RPMI8226 (cell line): Measurements from ENCODE around the gene WFDC11.

Source experiments
- DNase-seq: peaks from one replicate; pipeline ENCODE4 v3.0.0-alpha.2; 2015

Gene WFDC11

DNA sequence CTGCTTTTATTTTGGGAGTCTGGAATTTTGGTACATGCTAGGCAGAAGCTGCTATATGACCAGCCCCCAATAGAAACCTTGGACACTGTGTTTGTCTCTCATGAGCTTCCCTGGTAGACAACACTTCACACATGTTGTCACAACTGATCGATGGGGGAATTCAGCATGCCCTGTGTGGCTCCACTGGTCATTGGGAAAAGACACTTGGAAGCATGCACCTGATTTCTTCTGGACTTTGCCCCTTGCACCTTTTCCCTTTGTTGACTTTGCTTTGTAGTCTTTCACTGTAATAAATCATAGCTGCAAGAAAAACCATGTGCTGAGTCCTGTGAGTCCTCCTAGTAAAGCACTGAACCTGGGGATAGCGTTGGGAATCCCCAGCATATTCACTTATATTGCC, 48.4 kb downstream of the WFDC11 start:
- no peak for DNase-seq

DNA sequence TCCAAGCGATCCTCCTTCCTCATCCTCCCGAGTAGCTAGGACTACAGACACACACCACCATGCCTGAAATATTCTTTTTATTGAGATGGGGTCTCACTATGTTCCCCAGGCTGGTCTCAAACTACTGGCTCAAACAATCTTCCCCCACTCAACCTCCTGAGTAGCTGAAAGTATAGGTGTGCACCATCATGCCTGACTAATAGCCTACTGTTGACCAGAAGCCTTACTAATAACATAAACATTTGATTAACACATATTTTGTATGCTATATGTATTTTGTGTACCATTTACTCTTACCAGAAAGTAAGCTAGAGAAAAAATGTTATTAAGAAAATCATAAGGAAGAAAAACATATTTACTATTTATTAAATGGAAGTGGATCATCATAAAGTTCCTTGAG, 52.4 kb downstream of the WFDC11 start:
- no peak for DNase-seq

DNA sequence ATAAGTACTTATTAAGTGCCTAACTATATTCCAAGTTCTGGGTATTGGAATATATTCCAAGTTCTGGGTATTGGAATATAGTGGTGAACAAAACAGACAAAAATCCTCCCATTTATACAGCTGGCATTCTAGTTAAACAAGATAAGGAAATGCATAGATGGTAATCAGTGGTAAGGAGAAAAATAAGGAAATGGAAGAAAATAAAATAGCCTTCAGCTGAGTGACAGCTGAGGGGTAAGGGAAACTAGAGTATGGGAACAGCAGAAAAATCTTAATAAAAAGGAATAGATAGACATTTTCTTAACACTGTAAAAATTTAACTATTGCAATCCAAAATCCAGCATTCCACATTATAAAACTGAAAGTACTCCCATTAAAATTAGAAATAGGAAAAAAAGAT, 57.7 kb downstream of the WFDC11 start:
- no peak for DNase-seq

DNA sequence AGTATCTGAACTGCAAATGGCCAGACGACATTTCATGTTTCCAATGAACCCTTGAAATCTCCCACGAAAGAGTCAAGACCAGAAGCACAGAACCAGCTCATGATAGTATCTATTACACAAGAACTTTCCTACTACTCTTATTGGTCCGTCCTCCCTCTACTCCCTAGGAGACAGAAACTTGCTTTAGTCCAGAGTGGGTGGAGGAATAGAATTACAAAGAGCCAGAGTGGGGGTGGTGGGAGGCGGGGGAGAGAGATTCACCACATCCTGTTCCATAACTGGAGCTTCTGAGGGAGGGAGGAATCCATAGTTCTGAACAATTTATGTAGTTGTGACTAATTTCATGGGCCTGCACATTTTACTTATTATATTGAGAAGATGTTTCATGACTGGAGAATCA, 59.0 kb downstream of the WFDC11 start:
- no peak for DNase-seq

DNA sequence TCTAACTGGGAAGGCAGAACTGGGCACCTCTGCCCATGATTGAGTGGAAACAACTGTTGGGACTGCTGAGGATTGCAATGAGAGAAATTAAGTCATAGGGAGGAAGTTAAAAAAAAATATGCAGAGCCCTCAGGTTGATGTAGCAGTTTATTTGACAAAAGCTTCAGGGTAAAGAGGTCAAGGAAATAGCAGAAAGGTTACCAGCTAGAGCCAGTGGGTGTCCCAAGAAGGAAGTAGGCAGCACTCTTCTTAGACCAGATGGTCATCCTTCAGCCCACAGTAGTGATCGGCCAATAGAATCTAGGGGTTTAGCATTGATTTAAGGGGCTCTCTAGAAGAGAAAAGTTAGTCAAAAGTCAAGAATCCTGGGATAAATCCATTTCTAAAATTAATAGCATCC, 62.2 kb downstream of the WFDC11 start:
- no peak for DNase-seq
